HS-27A (cell line): ENCODE measurements around the gene CCDC97.

Source experiments
- DNase-seq: peaks from one replicate; pipeline ENCODE4 v3.0.0-alpha.2; 2012; ENCODE audit warnings: low read depth, missing footprints

The CCDC97 gene

DNA sequence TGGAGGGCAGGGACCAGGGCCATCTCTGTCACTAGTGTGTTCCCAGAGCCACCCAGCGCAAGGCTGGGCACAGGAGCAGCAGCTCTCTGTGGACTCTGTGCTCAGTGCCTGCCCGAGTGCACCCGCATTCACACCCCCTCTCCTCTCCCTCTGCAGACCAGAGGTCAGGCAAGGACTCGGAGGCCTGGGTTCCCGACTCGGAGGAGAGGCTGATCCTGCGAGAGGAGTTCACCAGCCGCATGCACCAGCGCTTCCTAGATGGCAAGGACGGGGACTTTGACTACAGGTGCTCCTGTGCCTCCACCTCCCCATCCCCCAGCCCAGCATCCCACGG, 10.2 kb downstream of the CCDC97 start:
- no peak for DNase-seq

DNA sequence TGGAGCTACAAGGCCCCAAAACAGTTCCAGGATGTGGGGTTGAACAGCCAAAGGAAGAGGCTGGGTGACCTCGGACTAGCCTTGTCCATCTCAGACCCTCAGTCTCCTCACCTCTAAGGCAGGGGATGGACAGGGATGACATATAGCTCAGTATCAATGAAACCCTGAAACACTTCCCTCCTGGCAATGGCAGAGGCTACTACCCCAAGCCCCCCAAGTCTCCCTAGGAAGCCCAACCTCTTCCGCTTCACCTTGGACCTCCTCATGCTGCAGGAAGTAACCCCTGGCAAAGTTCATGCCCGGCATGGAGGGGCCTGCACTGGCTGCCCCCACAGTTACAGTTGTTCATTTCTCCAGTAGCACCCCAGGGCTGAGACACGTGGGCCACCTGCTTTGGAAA, 10.6 kb downstream of the CCDC97 start:
- no peak for DNase-seq

GRCh38 chr19:41321204-41321599, 11.2 kb downstream of the CCDC97 start:
- no peak for DNase-seq

GRCh38 chr19:41321600-41322270, 11.8 kb downstream of the CCDC97 start:
- DNase-seq = peak; percentile 91

GRCh38 chr19:41322451-41322850, 12.5 kb downstream of the CCDC97 start:
- DNase-seq = no peak

DNA sequence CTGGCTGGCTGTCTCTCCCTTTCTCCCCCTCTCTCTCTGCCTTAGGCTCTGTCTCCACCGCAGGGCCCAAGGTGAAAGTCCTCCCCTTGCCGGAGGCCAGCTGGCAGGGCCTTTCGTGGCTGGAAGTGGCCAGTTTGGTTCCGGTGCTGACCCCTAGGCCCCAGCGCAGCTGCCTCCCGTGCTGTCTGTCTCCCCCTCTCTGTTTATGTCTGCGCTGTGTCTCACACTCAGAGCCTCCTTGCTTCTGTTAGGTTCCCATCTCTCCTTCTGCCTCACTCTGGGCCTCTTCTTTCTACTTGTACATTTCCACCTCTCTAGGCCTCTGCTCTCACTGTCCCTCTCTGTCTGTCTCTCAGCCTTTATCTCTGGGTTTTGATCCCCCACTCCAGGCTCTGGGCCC, 13.1 kb downstream of the CCDC97 start:
- no peak for DNase-seq

GRCh38 chr19:41323430-41324125, 13.6 kb downstream of the CCDC97 start:
- peak; percentile 95 for DNase-seq

- DNase-seq = no peak
Measured at GRCh38 chr19:41324231-41324702, 14.3 kb downstream of the CCDC97 start.

DNA sequence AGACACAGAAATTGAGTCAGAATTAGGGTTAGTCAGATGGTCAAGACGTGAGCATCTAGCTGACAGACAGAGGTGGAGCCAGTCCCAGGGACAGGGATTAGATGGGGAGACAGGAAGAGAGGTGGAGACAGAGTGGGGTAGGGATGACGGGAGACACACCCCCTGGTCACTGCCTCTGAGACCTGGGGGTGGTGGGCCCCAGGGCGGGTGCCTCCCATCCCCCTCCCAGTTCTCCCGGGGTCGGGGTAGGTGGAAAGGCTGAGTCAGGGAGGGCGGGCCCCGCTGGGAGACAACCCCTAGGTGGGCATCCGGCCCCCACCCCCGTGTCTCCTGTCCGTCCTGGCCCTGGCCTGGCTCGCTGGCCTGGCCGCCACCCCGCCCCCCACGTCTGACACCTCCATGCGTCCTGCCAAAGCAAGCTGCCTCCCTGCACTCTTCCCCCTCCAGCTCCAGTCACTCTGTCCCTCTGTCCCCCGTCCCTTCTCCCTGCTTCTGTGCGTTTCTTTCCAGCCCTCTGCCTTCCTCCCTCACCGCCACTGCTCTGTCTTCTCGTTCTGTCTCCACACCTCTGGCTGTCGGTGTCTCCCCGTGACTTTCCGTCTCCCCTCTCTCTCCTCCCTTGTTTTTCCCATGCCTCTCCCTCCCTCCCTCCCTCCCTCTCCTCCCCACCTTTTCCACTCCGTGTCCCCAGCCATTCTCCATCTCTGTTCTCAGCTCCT, 15.1 kb downstream of the CCDC97 start:
- no peak for DNase-seq

DNA sequence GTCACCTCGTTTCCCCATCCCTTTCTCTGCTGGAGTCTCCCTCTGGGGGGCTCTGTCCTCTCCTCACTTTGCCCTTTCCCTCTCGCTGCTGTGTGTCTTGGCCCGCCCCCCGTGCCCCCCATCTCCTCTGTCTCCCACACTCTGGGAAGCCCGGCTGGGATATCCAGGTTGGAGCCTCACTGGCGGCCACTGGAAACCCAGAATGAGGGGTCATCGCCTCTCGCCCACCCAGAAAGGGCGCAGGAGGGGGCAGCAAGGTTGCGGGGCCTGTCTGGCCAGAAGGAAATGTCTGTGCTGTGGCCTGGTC, 15.6 kb downstream of the CCDC97 start:
- DNase-seq = no peak

DNA sequence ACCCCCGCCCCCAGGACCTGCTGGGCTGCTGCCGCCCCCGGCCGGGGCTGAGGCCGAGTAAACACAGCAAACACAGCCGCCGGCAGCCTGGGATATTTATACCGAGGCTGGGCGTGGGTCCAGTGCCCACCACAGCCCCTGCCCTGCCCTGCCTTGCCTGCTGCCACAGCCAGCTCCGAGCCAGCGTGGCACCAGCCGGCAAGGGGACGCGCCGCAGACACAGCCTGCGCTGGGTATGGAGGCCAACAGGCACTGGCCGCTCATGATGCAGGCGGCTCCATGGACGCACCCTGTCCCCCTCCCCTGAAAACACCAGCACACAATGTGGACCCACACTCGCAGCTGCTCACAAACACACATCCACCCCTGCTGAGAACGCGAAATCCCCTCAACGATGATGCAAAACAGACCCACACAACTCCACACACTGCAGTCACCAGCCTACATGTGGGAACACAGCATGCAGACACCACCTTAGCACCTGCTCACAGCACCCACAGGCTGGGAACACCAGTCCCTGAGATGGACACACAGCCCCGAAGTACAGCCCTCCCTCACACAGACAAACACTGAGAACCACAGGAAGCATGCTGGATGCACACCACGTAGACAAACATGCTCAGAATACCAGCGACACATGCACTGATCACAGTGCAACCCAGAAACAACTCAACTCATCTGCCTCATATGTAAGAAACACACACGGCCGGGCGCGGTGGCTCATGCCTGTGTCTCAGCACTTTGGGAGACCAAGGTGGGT, 16.2 kb downstream of the CCDC97 start:
- DNase-seq = no peak

GRCh38 chr19:41327076-41327575, 17.2 kb downstream of the CCDC97 start:
- no peak for DNase-seq

DNA sequence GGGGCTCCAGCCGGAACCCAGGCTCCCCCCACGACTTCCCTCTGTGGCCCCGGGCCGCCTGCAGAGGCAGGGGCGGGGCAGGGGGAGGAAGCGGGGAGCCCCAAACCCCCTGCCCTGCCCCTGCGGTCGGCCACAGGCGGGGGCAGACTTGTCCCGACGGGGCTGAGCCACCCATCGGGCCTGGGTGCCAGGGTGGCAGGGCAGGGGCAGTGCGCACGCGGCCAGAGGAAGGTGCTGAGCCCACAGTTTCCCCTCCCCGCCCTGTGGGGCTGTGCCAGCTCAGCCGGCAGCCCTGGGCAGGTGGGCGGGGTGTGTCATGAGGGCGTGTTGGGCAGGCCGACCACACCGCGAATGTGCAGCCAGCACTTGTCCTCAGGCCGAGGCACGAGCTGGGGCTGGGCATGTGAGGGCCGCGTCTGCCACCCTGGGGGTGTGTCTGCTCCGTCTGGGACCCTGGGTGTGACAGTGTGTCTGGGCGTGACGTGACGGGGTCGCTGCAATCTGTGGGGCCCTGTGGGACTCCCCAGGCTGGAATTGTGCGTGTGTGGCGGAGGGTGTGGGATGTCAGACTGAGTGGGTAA, 17.7 kb downstream of the CCDC97 start:
- no peak for DNase-seq

GRCh38 chr19:41328157-41328841, 18.3 kb downstream of the CCDC97 start:
- no peak for DNase-seq

- no peak for DNase-seq
Measured at GRCh38 chr19:41328842-41329225, 18.9 kb downstream of the CCDC97 start.

DNA sequence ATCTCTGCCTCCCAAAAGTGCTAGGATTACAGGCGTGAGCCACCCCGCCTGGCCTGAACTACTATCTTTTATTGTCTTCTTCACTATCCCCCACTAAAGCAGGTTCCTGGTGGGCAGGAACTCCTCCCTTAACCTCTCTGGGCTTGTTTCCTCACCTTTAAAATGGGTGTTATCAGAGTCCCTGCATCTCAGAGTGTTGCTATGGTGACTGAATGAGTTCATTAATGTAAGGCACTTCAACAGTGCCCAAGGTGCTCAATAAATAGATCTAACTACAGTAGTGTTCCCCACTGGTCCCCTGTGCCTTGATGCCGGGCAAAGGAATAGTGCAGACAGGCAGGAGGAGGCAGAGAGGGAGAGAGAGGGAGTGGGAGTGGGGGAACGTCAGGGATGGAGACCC, 20.5 kb downstream of the CCDC97 start:
- DNase-seq = no peak

GRCh38 chr19:41330946-41331678, 21.1 kb downstream of the CCDC97 start:
- no peak for DNase-seq

DNA sequence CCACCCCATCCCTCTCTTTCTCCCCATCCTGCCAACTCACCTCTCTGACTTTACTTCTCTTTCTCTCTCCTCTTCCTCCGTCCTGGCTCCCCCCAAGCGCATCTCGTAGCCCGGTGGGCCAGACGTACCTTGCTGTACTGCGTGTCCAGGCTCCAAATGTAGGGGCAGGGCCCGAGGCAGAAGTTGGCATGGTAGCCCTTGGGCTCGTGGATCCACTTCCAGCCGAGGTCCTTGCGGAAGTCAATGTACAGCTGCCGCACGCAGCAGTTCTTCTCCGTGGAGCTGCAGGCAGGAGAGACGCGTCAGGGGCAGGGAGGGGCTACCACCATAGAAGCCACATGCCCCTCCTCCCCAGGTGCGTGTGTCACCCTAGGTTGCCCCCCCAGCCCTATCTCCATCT, 22.0 kb downstream of the CCDC97 start:
- no peak for DNase-seq

DNA sequence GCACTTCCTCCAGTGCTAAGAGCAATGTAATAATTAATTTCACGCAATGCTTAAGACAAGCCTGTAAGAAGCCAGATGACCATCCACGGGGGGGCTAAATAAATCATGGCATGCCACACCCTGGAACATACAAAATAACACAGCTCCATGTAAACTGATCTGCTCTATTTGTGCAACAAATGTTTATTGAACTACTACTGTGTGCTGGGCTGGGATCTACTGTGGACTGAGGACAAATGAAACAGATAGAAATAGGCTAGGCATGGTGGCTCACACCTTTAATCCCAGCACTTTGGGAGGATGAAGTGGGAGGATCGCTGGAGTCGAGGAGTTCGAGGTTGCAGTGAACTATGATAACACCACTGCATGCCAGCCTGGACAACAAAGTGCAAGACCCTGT, 22.5 kb downstream of the CCDC97 start:
- no peak for DNase-seq

DNA sequence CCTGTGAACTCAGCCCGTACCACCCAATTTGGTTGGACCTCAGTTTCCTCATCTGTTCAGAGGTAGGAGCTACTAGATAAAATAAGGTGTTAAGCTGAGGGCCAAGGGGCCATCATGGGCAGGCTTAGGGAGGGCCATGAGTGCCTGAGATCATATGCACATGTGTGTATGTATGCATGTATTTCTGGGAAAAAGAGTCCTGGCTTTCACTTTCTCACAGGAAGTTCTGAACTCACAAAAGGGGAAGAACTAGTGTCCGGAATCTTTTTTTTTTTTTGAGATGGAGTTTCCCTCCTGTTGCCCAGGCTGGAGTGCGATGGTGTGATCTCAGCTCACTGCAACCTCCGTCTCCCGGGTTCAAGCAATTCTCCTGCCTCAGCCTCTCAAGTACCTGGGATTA, 24.8 kb downstream of the CCDC97 start:
- no peak for DNase-seq

DNA sequence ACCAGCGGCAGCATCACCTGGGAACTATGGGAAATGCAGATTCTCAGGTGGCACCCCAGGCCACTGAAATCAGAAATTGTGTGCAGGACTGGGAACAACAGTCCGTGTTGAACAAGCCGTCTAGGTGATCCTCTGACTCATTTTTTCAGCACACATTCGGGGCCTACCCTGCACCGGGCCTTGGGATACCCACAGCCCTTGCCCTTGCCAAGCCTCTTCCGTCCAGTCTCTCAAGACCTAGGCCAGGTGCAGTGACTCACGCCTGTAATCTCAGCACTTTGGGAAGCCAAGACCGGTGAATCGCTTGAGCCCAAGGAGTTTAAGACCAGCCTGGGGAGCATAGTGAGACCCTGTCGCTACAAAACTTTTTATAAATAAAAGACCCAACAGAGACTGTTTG, 25.5 kb downstream of the CCDC97 start:
- no peak for DNase-seq
